Left renal cortex interstitium (tissue), 4 donors: Measurements from ENCODE around the gene NRIP2. TPM values are rescaled to one million over a fixed set of nuclear protein-coding genes. Genes with fewer than 3 reads are reported as not detected.

ENCODE experiments used
- DNase-seq, 4 donors: peaks; one replicate each; pipeline ENCODE4 v3.0.0-alpha.2; 2013; ENCODE audit warnings: low read depth in 4 of 4, low spot score in 2 of 4, missing footprints in 1 of 4
- polyA plus RNA-seq, 4 donors: library from polyadenylated mRNA; unstranded; fragments of 120-200 nt; gene quantifications; one replicate each; pipeline ENCODE4 v1.2.1, GENCODE V29; 2013; ENCODE audit not compliant: insufficient read length in 4 of 4

Gene NRIP2
- polyA plus RNA-seq, 4 donors: 31.1 to 39.5 (median 34.3) TPM

- no peak for DNase-seq
Observed at GRCh38 chr12:2851931-2852330, 17.1 kb upstream of the NRIP2 start.

- DNase-seq: no peak
Observed at GRCh38 chr12:2845280-2845679, 10.4 kb upstream of the NRIP2 start.

- DNase-seq: no peak
Observed at GRCh38 chr12:2844786-2845185, 10.0 kb upstream of the NRIP2 start.

- DNase-seq: no peak
Observed at GRCh38 chr12:2842948-2843347, 8.1 kb upstream of the NRIP2 start.

- DNase-seq: no peak
Observed at GRCh38 chr12:2841056-2841650, 6.3 kb upstream of the NRIP2 start.

- DNase-seq: no peak
Observed at GRCh38 chr12:2836574-2836973, 1.7 kb upstream of the NRIP2 start.

GRCh38 chr12:2835691-2836403, 1.0 kb upstream of the NRIP2 start:
- DNase-seq: no peak

GRCh38 chr12:2833810-2834209, 1.0 kb downstream of the NRIP2 start:
- no peak for DNase-seq

- no peak for DNase-seq
Observed at GRCh38 chr12:2833327-2833726, 1.5 kb downstream of the NRIP2 start.

GRCh38 chr12:2832550-2833127, 2.2 kb downstream of the NRIP2 start:
- no peak for DNase-seq

- DNase-seq: no peak
Observed at GRCh38 chr12:2829275-2829674, 5.6 kb downstream of the NRIP2 start.

GRCh38 chr12:2826721-2827515, 7.9 kb downstream of the NRIP2 start:
- DNase-seq: no peak

GRCh38 chr12:2826036-2826435, 8.8 kb downstream of the NRIP2 start:
- no peak for DNase-seq

GRCh38 chr12:2825132-2825531, 9.7 kb downstream of the NRIP2 start:
- DNase-seq: no peak

GRCh38 chr12:2824541-2824940, 10.3 kb downstream of the NRIP2 start:
- DNase-seq: no peak

GRCh38 chr12:2823483-2823882, 11.4 kb downstream of the NRIP2 start:
- no peak for DNase-seq

GRCh38 chr12:2820432-2820831, 14.4 kb downstream of the NRIP2 start:
- no peak for DNase-seq

- no peak for DNase-seq
Observed at GRCh38 chr12:2819810-2820209, 15.0 kb downstream of the NRIP2 start.

GRCh38 chr12:2813214-2814185, 21.3 kb downstream of the NRIP2 start:
- DNase-seq: no peak
